DOHH2 (cell line): ENCODE data around the gene ARHGEF9.

Experiments used
- H3F3A ChIP-seq: fragments of 200-600 bp; sonication (generic), shearing (Covaris generic); 2 replicates; pipeline ENCODE4 v1.6.0; 2016; ENCODE audit warnings: antibody characterized with exemption, mild to moderate bottlenecking; ENCODE audit not compliant: control insufficient read depth, insufficient read depth
- H3K27ac ChIP-seq: fragments of 200-600 bp; sonication (generic); 2 replicates; pipeline ENCODE4 v1.5.1; 2014; ENCODE audit warnings: low read depth, mild to moderate bottlenecking, low read length, moderate library complexity
- H3K27me3 ChIP-seq: fragments of 200-600 bp; sonication (generic); 2 replicates; pipeline ENCODE4 v1.6.1; 2014; ENCODE audit warnings: mild to moderate bottlenecking, low read length, mixed read lengths; ENCODE audit not compliant: control insufficient read depth
- H3K36me3 ChIP-seq: fragments of 200-600 bp; sonication (generic); 2 replicates; pipeline ENCODE4 v1.6.1; 2014; ENCODE audit warnings: mild to moderate bottlenecking, low read length, moderate library complexity, mixed read lengths; ENCODE audit not compliant: control insufficient read depth
- H3K4me1 ChIP-seq: fragments of 200-600 bp; sonication (generic); 2 replicates; pipeline ENCODE4 v1.6.1; 2014; ENCODE audit warnings: mild to moderate bottlenecking, low read length, mixed read lengths; ENCODE audit not compliant: control insufficient read depth
- H3K4me2 ChIP-seq: fragments of 200-600 bp; sonication (generic); 2 replicates; pipeline ENCODE4 v1.6.0; 2014; ENCODE audit warnings: mild to moderate bottlenecking, low read length, moderate library complexity
- H3K4me3 ChIP-seq: fragments of 200-600 bp; sonication (generic); 2 replicates; pipeline ENCODE4 v1.5.1; 2014; ENCODE audit warnings: mild to moderate bottlenecking, low read length, mixed read lengths
- H3K79me2 ChIP-seq: fragments of 200-600 bp; sonication (generic); 2 replicates; pipeline ENCODE4 v1.6.1; 2014; ENCODE audit warnings: mild to moderate bottlenecking, low read length, mixed read lengths; ENCODE audit not compliant: control insufficient read depth
- H3K9me2 ChIP-seq: fragments of 200-600 bp; sonication (generic); replicated peaks from 2 replicates; pipeline ENCODE4 v1.6.1; 2014; ENCODE audit warnings: mild to moderate bottlenecking, low read length, mixed read lengths; ENCODE audit not compliant: control insufficient read depth
- H3K9me3 ChIP-seq: fragments of 200-600 bp; sonication (generic); 2 replicates; pipeline ENCODE4 v1.6.1; 2014; ENCODE audit warnings: antibody characterized with exemption, low read length, mixed read lengths; ENCODE audit not compliant: control insufficient read depth, insufficient read depth
- H4K20me1 ChIP-seq: fragments of 200-600 bp; sonication (generic); 2 replicates; pipeline ENCODE4 v1.6.0; 2014; ENCODE audit warnings: low read depth, mild to moderate bottlenecking, antibody characterized with exemption, low read length, moderate library complexity; ENCODE audit not compliant: control insufficient read depth, insufficient read depth
- EZH2phosphoT487 ChIP-seq: fragments of 200-600 bp; sonication (generic); IDR thresholded peaks from 2 replicates; pipeline ENCODE4 v1.6.1; 2017; ENCODE audit warnings: borderline replicate concordance, mild to moderate bottlenecking, antibody characterized with exemption, low read length, moderate library complexity, mixed read lengths
- TF ChIP-seq, protein P1 (sequence below): fragments of 200-600 bp; sonication (generic); IDR thresholded peaks from one replicate; pipeline ENCODE4 v1.5.1; 2014; ENCODE audit warnings: antibody characterized with exemption, mild to moderate bottlenecking, low read depth, low read length; ENCODE audit not compliant: poor library complexity, severe bottlenecking

ARHGEF9 gene

DNA sequence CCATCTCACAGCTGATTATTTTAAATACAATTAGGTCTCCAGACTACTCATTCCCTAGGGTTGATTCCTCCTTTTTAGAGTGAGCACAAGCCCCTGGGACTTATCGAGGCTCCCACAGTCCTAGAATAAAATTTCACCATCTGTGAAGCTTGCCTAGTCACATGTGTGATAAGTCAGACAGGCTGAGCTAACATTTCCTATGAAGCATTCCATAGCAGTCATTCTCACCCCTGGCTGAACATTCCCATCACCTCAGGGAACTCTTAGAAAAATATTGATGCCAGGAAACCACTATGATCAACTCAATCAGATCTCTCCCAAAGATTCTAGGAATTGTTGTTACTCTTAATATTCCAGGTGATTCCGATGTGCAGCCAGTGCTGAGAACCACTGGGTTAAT is 37.7 kb downstream of the ARHGEF9 start:
- H3K27ac ChIP-seq: no peak overlapping the region
- no peaks in the 10 kb centered on the region for H3K9me3 ChIP-seq
- peaks cover 39% of the 10 kb centered on the region for H3K4me1 ChIP-seq
- H3F3A ChIP-seq: no peaks in the 10 kb centered on the region
- peaks cover 79% of the 10 kb centered on the region for H3K79me2 ChIP-seq
- H3K4me2 ChIP-seq: no peak overlapping the region
- no peaks in the 10 kb centered on the region for H3K27me3 ChIP-seq
- no peak overlapping the region for H3K4me3 ChIP-seq
- no peaks in the 10 kb centered on the region for H3K9me2 ChIP-seq
- TF ChIP-seq, protein P1, sequence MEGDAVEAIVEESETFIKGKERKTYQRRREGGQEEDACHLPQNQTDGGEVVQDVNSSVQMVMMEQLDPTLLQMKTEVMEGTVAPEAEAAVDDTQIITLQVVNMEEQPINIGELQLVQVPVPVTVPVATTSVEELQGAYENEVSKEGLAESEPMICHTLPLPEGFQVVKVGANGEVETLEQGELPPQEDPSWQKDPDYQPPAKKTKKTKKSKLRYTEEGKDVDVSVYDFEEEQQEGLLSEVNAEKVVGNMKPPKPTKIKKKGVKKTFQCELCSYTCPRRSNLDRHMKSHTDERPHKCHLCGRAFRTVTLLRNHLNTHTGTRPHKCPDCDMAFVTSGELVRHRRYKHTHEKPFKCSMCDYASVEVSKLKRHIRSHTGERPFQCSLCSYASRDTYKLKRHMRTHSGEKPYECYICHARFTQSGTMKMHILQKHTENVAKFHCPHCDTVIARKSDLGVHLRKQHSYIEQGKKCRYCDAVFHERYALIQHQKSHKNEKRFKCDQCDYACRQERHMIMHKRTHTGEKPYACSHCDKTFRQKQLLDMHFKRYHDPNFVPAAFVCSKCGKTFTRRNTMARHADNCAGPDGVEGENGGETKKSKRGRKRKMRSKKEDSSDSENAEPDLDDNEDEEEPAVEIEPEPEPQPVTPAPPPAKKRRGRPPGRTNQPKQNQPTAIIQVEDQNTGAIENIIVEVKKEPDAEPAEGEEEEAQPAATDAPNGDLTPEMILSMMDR: no peak
- no peak for TF ChIP-seq EZH2phosphoT487
- H3K36me3 ChIP-seq: no peaks in the 10 kb centered on the region
- no peaks in the 10 kb centered on the region for H4K20me1 ChIP-seq

DNA sequence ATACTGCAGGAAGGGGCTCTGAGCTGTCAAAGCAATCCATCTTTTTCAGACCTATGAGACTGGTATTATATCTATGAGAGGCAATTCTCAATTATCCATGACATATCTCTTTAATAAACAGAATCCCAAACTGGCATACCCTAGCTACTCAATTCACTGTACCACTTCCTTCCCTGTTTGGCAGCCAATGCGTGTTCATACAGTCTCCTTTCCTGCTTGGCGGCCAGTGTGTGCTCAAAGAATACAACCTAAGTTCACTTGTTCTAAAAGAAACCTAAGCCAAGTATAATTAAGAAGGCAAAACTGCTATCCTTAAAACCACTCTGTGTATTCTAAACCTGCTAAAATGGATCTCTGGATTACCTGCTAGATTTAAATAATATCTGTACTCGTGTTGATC is 38.3 kb downstream of the ARHGEF9 start:
- no peak overlapping the region for H3K4me3 ChIP-seq
- H3K4me1 ChIP-seq: peaks cover 39% of the 10 kb centered on the region
- no peak overlapping the region for H3K27ac ChIP-seq
- TF ChIP-seq, protein P1: no peak
- no peak for TF ChIP-seq EZH2phosphoT487
- H4K20me1 ChIP-seq: no peaks in the 10 kb centered on the region
- peaks cover 76% of the 10 kb centered on the region for H3K79me2 ChIP-seq
- H3K27me3 ChIP-seq: no peaks in the 10 kb centered on the region
- H3K9me3 ChIP-seq: no peaks in the 10 kb centered on the region
- no peaks in the 10 kb centered on the region for H3F3A ChIP-seq
- no peaks in the 10 kb centered on the region for H3K36me3 ChIP-seq
- no peak overlapping the region for H3K4me2 ChIP-seq
- no peaks in the 10 kb centered on the region for H3K9me2 ChIP-seq

DNA sequence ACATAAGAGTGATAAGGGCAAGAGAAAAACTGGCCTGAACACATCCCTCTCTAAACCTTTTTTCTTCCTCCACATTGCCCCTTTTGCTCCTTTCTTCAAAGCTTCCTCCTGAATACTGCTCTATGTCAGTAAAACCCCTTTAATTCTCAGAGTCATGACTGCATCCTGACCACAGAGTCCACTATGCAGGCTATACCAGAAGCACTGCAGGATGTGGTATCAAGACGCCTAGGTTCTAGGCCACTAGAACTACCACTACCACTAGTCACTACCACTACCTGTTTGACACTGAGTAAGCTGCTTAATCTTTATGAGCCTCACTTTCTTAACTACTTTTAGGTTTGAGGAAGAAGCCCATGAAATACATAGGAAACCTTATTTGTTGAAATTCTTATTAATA is 38.7 kb downstream of the ARHGEF9 start:
- Histone ChIP-seq H3K4me3 (no peak overlapping the region), H4K20me1 (no peaks in the 10 kb centered on the region), H3K9me3 (no peaks in the 10 kb centered on the region), H3K4me1 (peaks cover 39% of the 10 kb centered on the region), H3K36me3 (no peaks in the 10 kb centered on the region), H3K79me2 (peaks cover 75% of the 10 kb centered on the region), H3K27me3 (no peaks in the 10 kb centered on the region), H3K27ac (no peak overlapping the region), H3F3A (no peaks in the 10 kb centered on the region), H3K4me2 (no peak overlapping the region), H3K9me2 (no peaks in the 10 kb centered on the region)
- TF ChIP-seq, protein P1: no peak
- TF ChIP-seq EZH2phosphoT487: no peak

DNA sequence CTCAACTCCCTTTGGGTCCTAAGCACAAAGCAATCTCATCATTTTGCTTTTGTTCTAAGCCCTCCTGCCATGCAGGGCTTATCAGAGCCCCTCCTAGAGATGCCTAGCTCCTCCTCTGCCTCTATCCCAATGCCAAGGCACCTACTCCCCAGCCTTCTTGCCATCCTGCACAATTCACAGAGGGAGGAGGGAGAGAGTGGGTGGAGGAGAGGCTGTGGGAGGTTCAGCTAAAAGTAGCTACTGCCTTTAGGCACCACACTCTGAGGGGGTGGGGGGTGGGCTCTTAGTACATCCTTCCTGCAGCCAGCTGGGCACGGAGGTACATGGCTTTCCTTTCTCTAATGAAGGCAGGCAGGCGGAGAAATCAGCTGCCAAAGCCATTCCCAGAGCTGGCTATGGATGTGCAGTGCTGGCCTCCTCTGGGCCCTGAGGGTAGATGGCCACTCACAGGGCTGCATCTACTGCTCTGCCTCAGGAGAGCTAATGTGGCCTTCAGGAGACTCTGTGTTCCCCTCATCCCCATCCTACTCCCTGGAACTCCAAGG is 40.1 kb downstream of the ARHGEF9 start:
- H4K20me1 ChIP-seq: no peaks in the 10 kb centered on the region
- H3K4me1 ChIP-seq: peaks cover 39% of the 10 kb centered on the region
- H3K9me2 ChIP-seq: no peaks in the 10 kb centered on the region
- H3K79me2 ChIP-seq: peaks cover 63% of the 10 kb centered on the region
- peak overlapping the region; percentile 59 for H3K4me2 ChIP-seq
- no peak overlapping the region for H3K4me3 ChIP-seq
- no peaks in the 10 kb centered on the region for H3K27me3 ChIP-seq
- no peak overlapping the region for H3K27ac ChIP-seq
- H3K36me3 ChIP-seq: no peaks in the 10 kb centered on the region
- TF ChIP-seq, protein P1: no peak
- no peak for TF ChIP-seq EZH2phosphoT487
- H3K9me3 ChIP-seq: no peaks in the 10 kb centered on the region
- no peaks in the 10 kb centered on the region for H3F3A ChIP-seq
